ENCODE results near the gene IPO4. TPM values are rescaled to one million over a fixed set of nuclear protein-coding genes. Genes with fewer than 3 reads are reported as not detected.

Gene IPO4
- total and polyA plus RNA-seq, 2 of the 8 experiments (the other 6 are each of a cell fraction or from before 2014, with no cell fraction given), result 55.5 to 108 TPM

DNA sequence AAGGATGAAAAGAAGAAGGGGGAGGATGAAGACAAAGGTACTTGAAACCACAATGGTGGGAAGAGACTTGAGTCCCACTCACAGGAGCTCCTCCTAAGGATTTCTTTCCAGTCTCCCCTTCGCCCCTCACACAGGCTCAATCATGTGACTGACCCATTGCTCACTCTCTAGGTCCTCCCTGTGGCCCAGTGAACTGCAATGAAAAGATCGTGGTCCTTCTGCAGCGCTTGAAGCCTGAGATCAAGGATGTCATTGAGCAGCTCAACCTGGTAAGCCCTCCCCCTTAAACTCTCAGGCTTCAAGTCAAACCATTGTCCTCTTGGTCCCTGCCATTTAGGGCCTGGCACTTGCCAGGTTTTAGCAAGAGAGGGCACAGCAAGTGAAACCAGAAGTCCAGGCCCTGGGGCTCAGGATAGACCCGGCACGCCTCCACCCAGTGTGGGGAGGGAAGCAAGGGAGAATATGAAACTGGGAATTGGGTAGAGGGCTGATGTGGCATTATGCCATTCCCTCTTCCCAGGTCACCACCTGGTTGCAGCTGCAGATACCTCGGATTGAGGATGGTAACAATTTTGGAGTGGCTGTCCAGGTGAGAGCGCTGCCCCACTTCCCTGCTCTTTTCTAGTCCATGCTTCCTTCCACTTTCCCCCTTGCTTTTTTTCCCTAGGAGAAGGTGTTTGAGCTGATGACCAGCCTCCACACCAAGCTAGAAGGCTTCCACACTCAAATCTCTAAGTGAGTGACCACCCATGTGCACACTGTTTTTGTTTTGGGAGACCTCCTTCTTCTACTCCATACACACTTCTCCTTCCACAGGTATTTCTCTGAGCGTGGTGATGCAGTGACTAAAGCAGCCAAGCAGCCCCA, 50.9 kb downstream of the IPO4 start:
- Histone ChIP-seq H3K27ac (ENCODE audit: low read depth, low read length) (no peak overlapping the region), H3K79me1 (ENCODE audit: low read depth, low read length) (peaks cover 4% of the 10 kb centered on the region; the same call in 1 of the 2 replicates), H3K18ac (ENCODE audit: extremely low read depth, low read length) (no peak overlapping the region), H2BK5ac (ENCODE audit: low read depth, low read length) (no peak overlapping the region), H3K9ac (replicated peaks in 1 of 4; ENCODE audit: extremely low read depth in 1 of 4, low read depth in 3 of 4, low read length in 3 of 4) (no peak overlapping the region), H4K8ac (ENCODE audit: extremely low read depth, insufficient read depth, low read length) (no peak overlapping the region), H2AFZ (ENCODE audit: low read length) (no peak overlapping the region), H3K23ac (ENCODE audit: insufficient read length) (no peak overlapping the region), H4K20me1 (replicated peaks in 1 of 2; ENCODE audit: control insufficient read depth in 1 of 2, insufficient read depth in 2 of 2, low read length in 2 of 2) (peaks cover 0 to 1% of the 10 kb centered on the region in 2 experiments), H3K79me2 (ENCODE audit: control insufficient read depth in 1 of 2, insufficient read depth in 2 of 2, low read length in 2 of 2) (peaks cover 0 to 12% of the 10 kb centered on the region in 2 experiments; a peak in 2 of 4 replicates), H4K91ac (replicated peaks; ENCODE audit: insufficient read length, low read length) (no peak overlapping the region), H3K56ac (replicated peaks; ENCODE audit: insufficient read length, low read depth, low read length) (no peak overlapping the region), H2BK120ac (replicated peaks; ENCODE audit: low read depth, low read length) (no peak overlapping the region), H2BK15ac (ENCODE audit: low read length) (no peak overlapping the region), H3K4me3 (ENCODE audit: extremely low read depth in 1 of 4, insufficient read depth in 2 of 4, low read depth in 3 of 4, low read length in 4 of 4) (peak overlapping the region in 1 of 4 experiments; percentile 83; a peak in 1 of 8 replicates), H2AK5ac (ENCODE audit: low read depth, low read length) (no peak overlapping the region), H3K36me3 (ENCODE audit: control insufficient read depth in 2 of 4, insufficient read depth in 4 of 4, low read length in 3 of 4) (peaks cover 8 to 25% (median 14%) of the 10 kb centered on the region in 4 experiments; a peak in 6 of 8 replicates), H2BK12ac (ENCODE audit: low read depth, low read length) (no peak overlapping the region), H3K23me2 (ENCODE audit: low read depth, low read length) (peaks cover 8% of the 10 kb centered on the region; the same call in 1 of the 2 replicates), H3K9me3 (ENCODE audit: insufficient read depth in 2 of 2, low read depth in 1 of 2, low read length in 1 of 2) (no peaks in the 10 kb centered on the region), H3K27me3 (replicated peaks in 1 of 4; ENCODE audit: control insufficient read depth in 3 of 4, extremely low read depth in 1 of 4, insufficient read depth in 3 of 4, low read length in 3 of 4) (no peaks in the 10 kb centered on the region), H3K4me1 (replicated peaks in 1 of 4; ENCODE audit: control insufficient read depth in 3 of 4, insufficient read depth in 4 of 4, low read length in 3 of 4) (peaks cover 0 to 10% (median 7%) of the 10 kb centered on the region in 4 experiments; a peak in 5 of 7 replicates), H3K4ac (replicated peaks; ENCODE audit: insufficient read length, low read depth, low read length) (no peak overlapping the region), H4K5ac (ENCODE audit: insufficient read length, low read depth, low read length) (no peak overlapping the region), H3K14ac (ENCODE audit: insufficient read length) (no peak overlapping the region), H2BK20ac (ENCODE audit: low read length) (no peak overlapping the region), H3K4me2 (ENCODE audit: insufficient read depth in 1 of 2, low read depth in 2 of 2, low read length in 2 of 2) (peak overlapping the region in 1 of 2 experiments; percentile 81; a peak in 1 of 4 replicates)
- 84% methylated on average over 8 of the region's 8 CpGs; no CpG with 5 or more reads in 1 of the 2 experiments for WGBS, 2 experiments (ENCODE audit: extremely low coverage in 1 of 2, insufficient coverage in 1 of 2, insufficient read length in 1 of 2, insufficient replicate concordance in 2 of 2, low coverage in 1 of 2, low lambda C conversion rate in 2 of 2, missing lambda C conversion rate in 1 of 2)
- DNase-seq (ENCODE audit: low read depth in 1 of 2, low spot score in 2 of 2) (no peak), FAIRE-seq (no peak)
- TF ChIP-seq TEAD4 (IDR thresholded peaks at IDR 0.05; ENCODE audit: low read depth, low read length), result no peak
- no peak for TF ChIP-seq SP4 (IDR thresholded peaks at IDR 0.05; ENCODE audit: low read length)
- peak; percentile 25 to 32; a peak in 2 of 3 replicates for TF ChIP-seq POLR2A (IDR thresholded peaks at IDR 0.05; ENCODE audit: control extremely low read depth in 1 of 2, low read depth in 2 of 2, low read length in 2 of 2)
- POLR2A ChIA-PET (ENCODE audit: partially characterized antibody), result interaction anchor here (0.6 to 10.5 kb wide), 19 partner anchors 9 to 133 kb away, joined by 3 to 118 read pairs (median 6); partner anchors contain the start of genes DCAF11, IPO4, IRF9 and NRL
- CTCF ChIA-PET (ENCODE audit: partially characterized antibody), result interaction anchor here (0.8 to 3.1 kb wide), 9 partner anchors 8 to 100 kb away, joined by 3 to 18 read pairs (median 4); partner anchors contain the start of genes DCAF11, IRF9, NRL and PSME2

All from H1 (cell line).